Stimulated activated CD4-positive, alpha-beta T cell treated with anti-CD3 and anti-CD28 coated beads, TNF-alpha, amount 100 ng/mL, for 48 hours (primary cell): Measurements from ENCODE around the gene TEAD1.

Source experiments
- DNase-seq, 3 donors: peaks; one replicate each; pipeline ENCODE4 v3.0.0-alpha.2; 2020; ENCODE audit warnings: low read depth in 3 of 3

The TEAD1 gene

GRCh38 chr11:12666915-12667314 lies 7.3 kb upstream of the TEAD1 start:
- DNase-seq, result no peak

- DNase-seq, result no peak
Observed at GRCh38 chr11:12667646-12668045, 6.6 kb upstream of the TEAD1 start.

- no peak for DNase-seq
Observed at GRCh38 chr11:12668166-12668565, 6.1 kb upstream of the TEAD1 start.

- no peak for DNase-seq
Observed at GRCh38 chr11:12669930-12670329, 4.3 kb upstream of the TEAD1 start.

- no peak for DNase-seq
Observed at GRCh38 chr11:12671370-12671769, 2.9 kb upstream of the TEAD1 start.

GRCh38 chr11:12673601-12673923 lies 659 bp upstream of the TEAD1 start:
- no peak for DNase-seq

GRCh38 chr11:12674571-12674935 lies 332 bp downstream of the TEAD1 start:
- no peak for DNase-seq

GRCh38 chr11:12674936-12675696 lies 895 bp downstream of the TEAD1 start:
- no peak for DNase-seq

GRCh38 chr11:12675951-12676711 lies 1.9 kb downstream of the TEAD1 start:
- no peak for DNase-seq

- DNase-seq, result no peak
Observed at GRCh38 chr11:12677131-12677530, 2.9 kb downstream of the TEAD1 start.

- DNase-seq, result no peak
Observed at GRCh38 chr11:12678092-12678491, 3.9 kb downstream of the TEAD1 start.

- DNase-seq, result no peak
Observed at GRCh38 chr11:12678991-12679390, 4.8 kb downstream of the TEAD1 start.

GRCh38 chr11:12679471-12679870 lies 5.2 kb downstream of the TEAD1 start:
- no peak for DNase-seq

GRCh38 chr11:12680246-12680939 lies 6.2 kb downstream of the TEAD1 start:
- no peak for DNase-seq

GRCh38 chr11:12680940-12681258 lies 6.7 kb downstream of the TEAD1 start:
- no peak for DNase-seq

GRCh38 chr11:12681466-12681865 lies 7.2 kb downstream of the TEAD1 start:
- DNase-seq, result no peak

- DNase-seq, result no peak
Observed at GRCh38 chr11:12682288-12682687, 8.1 kb downstream of the TEAD1 start.

GRCh38 chr11:12682737-12683500 lies 8.7 kb downstream of the TEAD1 start:
- DNase-seq, result no peak

GRCh38 chr11:12683874-12684273 lies 9.7 kb downstream of the TEAD1 start:
- no peak for DNase-seq

GRCh38 chr11:12684315-12684714 lies 10.1 kb downstream of the TEAD1 start:
- DNase-seq, result no peak

GRCh38 chr11:12684816-12685215 lies 10.6 kb downstream of the TEAD1 start:
- no peak for DNase-seq

GRCh38 chr11:12685229-12685628 lies 11.0 kb downstream of the TEAD1 start:
- DNase-seq, result no peak
